Measurements from ENCODE around the gene NRAP.

DNA sequence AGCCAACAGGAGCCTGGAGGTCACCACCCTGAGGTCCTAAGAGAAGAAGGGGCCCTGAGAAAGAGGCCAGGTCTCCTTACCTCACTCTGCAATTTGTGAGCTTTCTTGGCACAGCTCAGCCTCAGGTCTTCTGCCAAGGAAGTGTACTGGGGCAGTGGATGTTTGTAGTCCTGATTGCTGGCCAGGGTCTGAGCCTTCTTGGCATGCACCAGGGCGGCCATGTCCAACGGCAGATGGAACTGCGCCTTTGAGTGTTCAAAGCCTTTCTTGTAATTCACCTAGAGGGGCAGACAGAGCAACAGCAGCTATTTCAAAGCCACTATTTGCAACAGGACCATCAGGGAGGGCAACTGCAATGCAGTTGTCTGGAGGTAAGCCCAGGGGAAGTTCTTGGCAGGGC lies 51.7 kb downstream of the NRAP start:
- TF ChIP-seq, protein P1, sequence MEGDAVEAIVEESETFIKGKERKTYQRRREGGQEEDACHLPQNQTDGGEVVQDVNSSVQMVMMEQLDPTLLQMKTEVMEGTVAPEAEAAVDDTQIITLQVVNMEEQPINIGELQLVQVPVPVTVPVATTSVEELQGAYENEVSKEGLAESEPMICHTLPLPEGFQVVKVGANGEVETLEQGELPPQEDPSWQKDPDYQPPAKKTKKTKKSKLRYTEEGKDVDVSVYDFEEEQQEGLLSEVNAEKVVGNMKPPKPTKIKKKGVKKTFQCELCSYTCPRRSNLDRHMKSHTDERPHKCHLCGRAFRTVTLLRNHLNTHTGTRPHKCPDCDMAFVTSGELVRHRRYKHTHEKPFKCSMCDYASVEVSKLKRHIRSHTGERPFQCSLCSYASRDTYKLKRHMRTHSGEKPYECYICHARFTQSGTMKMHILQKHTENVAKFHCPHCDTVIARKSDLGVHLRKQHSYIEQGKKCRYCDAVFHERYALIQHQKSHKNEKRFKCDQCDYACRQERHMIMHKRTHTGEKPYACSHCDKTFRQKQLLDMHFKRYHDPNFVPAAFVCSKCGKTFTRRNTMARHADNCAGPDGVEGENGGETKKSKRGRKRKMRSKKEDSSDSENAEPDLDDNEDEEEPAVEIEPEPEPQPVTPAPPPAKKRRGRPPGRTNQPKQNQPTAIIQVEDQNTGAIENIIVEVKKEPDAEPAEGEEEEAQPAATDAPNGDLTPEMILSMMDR (IDR thresholded peaks at IDR 0.05): no peak
- no peak for TF ChIP-seq SIN3A (IDR thresholded peaks at IDR 0.05; ENCODE audit: borderline replicate concordance, insufficient read depth, low read depth, low read length)

All from Panc1 (cell line).